Activated effector memory CD4-positive, alpha-beta T cell treated with anti-CD3 and anti-CD28 coated beads, Interleukin-2, amount 50 U/mL, for 16 hours (primary cell): ENCODE measurements around the gene CD109.

Experiments
- DNase-seq: peaks from one replicate; pipeline ENCODE4 v3.0.0-alpha.2; 2020

CD109 gene

DNA sequence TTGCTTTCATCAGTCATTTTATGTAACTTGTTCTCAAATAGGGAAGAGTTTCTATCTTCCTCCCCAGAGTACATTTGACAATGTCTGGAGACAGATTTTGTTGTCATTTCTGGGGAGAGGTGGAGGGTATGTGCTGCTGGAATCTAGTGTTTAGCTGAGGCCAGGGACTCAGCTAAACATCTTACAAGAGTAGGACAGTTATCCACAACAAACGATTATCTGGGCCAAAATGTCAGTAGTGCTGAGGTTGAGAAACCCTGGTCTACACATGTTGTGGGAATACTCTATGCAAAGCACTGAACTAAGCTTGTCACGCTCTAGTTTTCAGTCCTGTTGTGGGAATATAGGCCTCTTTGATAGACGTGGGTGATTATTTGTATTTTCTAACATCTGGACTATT, 171.4 kb downstream of the CD109 start:
- no peak for DNase-seq

DNA sequence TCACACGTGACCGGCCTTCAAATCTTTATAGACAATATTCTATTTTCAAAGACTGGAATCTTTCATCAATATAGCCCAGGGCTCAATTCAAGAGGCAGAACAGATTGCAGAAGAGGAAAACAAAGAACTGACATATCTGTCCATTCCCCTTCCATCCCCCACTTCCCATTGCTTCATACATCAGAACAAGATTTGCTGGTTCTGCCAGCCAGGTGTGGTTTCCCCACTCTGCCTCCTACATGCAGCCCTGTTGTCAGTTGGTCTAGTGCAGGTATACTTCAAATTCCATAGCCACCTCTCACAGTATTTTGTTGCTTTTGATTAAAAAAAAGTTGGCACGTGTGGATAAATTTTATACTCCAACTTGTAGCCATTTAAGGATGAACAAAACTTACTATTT, 174.9 kb downstream of the CD109 start:
- no peak for DNase-seq

DNA sequence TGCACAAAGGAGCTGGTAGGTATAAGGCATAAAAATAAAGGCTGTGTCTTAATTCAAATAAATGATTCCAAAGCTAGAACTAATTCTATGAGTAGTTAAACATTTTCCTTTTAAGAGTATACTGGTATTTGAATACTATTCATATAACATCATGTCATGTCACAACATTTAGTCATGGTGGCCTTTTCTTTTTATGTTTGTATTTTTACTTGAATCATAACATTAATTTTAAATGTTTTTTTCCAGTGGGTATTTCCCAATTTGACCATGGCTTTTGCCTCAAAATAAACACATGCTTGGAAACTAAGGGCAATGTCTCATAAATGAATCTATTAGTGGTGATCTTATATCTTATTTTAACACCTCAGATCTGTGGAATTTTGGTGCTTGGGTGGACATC, 177.1 kb downstream of the CD109 start:
- no peak for DNase-seq
